GM19467 (cell line): ENCODE data around the gene MANEAL.

Source experiments
- ATAC-seq: cut with Tn5 transposase; IDR thresholded peaks from one replicate; pipeline ENCODE4 v1.9.1; 2021; ENCODE audit warnings: mild to moderate bottlenecking, moderate library complexity; ENCODE audit not compliant: unreplicated experiment

Gene MANEAL

GRCh38 chr1:37778654-37779053, 15.0 kb upstream of the MANEAL start:
- no peak for ATAC-seq

- ATAC-seq = no peak
Observed at GRCh38 chr1:37782491-37782890, 11.2 kb upstream of the MANEAL start.

GRCh38 chr1:37792943-37793686, 532 bp upstream of the MANEAL start:
- ATAC-seq = no peak

GRCh38 chr1:37794372-37795339, 1.0 kb downstream of the MANEAL start:
- ATAC-seq = peak; percentile 40

- no peak for ATAC-seq
Observed at GRCh38 chr1:37795340-37796125, 1.9 kb downstream of the MANEAL start.

DNA sequence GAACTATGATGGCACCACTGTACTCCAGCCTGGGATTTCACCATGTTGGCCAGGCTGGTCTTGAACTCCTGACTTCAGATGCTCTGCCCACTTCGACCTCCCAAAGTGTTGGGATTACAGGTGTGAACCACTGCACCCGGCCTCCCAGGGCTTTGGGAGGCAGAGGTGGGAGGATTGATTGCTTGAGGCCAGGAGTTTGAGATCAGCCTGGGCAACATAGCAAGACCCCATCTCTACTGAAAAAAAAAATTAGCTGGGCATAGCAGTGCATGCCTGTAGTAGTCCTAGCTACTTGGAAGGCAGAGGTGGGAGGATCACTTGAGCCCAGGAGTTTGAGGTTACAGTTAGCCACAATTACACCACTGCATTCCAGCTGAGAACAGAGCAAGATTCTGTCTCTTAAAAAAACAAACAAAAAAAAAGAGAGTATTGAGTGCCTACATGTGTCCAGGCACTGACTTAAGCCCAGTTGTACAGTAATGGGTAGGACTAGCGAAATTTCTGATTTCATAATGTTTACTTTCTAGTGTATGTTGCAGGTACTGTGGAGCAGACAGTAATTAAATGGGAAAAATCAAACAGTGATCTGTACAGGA, 4.2 kb downstream of the MANEAL start:
- ATAC-seq = no peak

- no peak for ATAC-seq
Observed at GRCh38 chr1:37802439-37802838, 8.8 kb downstream of the MANEAL start.

- ATAC-seq = no peak
Observed at GRCh38 chr1:37807220-37807554, 13.5 kb downstream of the MANEAL start.

- ATAC-seq = peak; percentile 90
Observed at GRCh38 chr1:37807555-37808368, 14.1 kb downstream of the MANEAL start, which contains the start of the genes C1orf122 and YRDC. Gene C1orf122, plus strand, starts transcription at chr1:37807790. Its CDS starts 615 bp downstream, at chr1:37808405. Gene YRDC, minus strand, starts transcription at chr1:37808208. Its CDS starts 28 bp downstream, at chr1:37808180.

- ATAC-seq = peak; percentile 25
Observed at GRCh38 chr1:37808369-37809319, 15.0 kb downstream of the MANEAL start.

DNA sequence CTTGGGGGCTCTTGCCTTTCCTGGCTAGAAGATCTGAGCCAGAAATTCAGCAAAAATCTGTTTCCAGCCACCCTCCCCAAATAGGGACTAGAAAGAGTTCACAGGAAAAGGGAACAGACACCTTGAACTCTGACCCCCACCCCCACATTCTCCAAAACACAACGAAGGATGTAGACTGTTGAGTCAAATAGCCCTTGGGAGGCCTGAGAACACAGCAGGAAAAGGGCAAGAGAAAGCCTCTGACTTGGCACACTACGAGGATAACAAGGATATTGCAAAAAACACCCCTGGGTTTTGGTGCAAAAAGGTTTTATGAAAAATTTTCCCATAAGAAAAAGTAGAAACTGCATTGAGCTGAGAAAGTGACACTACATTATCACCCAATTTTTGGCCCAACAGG, 16.3 kb downstream of the MANEAL start:
- no peak for ATAC-seq

GRCh38 chr1:37811027-37811655, 17.5 kb downstream of the MANEAL start:
- no peak for ATAC-seq

DNA sequence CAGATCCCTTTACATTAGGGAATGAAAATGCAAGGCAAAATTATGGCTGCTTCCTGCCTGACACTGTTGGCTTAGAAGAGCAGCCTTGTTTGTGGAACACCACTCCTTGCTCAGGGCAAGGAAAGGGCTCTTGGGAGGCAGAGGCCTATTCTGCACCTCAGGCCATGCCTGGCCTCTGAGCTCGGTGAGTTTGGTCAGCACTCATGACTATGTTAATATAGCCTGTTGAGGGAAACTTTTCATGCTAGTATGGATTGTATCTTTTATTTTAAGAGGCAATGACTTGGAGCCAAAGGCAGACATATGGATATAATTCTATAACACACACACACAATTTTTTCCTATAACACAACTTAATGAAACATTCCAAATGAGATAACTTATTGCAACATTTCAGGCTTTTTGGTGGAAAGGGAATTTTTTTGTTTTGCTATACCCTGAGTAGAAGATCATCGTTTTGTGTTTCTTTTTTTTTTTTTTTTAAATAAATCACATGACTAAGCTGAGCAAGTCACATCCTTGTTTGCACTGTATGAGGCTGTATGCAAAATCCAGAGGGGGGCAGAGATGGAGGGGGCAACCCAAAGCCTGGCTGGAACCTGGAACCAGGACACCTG, 20.0 kb downstream of the MANEAL start:
- ATAC-seq = no peak

DNA sequence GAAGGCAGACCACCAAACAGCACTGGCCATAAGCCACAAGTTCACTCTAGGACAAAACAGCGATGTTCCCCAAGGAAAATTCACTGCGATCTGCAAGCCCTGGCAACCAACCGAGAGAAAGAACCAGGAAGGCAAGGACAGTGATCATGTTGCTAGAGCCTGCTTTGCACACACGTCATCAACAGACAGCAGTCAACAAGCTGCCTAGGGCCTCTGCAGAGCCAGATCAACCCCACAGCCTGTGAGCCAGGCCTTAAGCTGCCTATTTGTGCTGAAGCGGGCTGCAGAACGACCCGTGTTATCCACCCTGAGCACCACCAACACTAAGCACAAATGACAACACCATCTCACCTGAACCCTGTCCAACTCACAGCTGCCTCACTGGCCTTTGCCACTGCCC, 20.6 kb downstream of the MANEAL start:
- ATAC-seq = no peak

- ATAC-seq = no peak
Observed at GRCh38 chr1:37817481-37817880, 23.8 kb downstream of the MANEAL start.

DNA sequence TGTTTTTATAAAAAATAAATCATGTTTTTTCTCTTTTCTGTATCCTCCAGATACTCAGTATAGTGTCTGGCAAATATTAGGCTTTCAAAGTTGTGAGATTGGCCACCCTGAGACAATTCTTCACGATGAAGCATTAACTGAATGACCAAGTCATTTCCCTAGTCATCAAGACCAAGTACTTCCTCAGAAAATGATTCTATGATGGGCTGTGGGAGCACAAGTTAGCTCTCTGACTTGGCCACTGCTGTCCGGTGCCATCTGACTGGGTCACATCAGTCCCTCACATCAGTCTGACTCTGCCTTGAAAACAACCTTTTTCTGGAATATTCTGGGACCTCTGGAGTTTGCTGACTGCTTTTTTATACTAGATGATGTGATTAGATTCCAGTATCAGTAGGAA, 27.8 kb downstream of the MANEAL start:
- ATAC-seq = no peak

DNA sequence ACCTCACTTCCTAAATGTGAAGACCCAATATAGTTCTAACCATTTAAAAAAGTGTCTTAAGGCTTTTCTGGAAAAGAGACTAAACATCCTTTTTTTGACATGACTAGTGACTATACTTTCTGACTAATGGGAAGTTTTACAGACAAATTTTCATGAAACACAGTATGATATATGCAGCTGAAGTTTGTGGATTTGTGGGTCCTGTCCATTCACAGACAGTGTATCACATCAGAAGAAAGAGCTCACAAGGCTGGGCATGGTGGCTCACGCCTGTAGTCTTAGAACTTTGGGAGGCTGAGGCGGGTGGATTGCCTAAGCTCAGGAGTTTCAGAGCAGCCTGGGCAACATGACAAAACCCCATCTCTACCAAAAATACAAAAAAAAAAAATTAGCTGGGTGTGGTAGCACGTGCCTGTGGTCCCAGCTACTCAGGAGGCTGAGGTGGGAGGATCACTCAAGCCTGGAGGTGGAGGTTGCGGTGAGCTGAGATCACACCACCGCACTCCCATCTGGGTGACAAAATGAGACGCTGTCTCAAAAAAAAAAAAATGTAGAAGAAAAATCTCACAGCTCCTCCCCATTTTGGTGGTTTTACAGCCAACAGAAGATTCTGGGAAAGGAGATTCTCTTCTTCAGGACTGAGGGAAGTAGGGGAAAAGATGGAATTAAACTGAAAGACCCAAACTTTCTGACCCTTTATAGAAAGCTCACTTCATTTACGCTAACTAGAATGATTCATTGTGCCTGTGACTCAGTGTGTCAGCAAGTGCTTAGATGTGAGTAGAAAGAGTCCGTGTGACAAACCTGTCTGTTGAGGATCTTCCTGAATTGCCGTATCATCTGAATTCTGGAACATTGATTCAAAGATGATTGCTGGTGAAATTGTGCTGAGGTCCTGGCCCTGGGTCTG, 29.5 kb downstream of the MANEAL start:
- ATAC-seq = no peak
